Left ventricle myocardium inferior (tissue), 1 donor: ENCODE data around the gene SLC1A2. TPM values are rescaled to one million over a fixed set of nuclear protein-coding genes. Genes with fewer than 3 reads are reported as not detected.

Source experiments
- DNase-seq: peaks from one replicate; pipeline ENCODE4 v3.0.0-alpha.2; 2020
- H3K27ac ChIP-seq: fragments of 200-600 bp; replicated peaks from 2 replicates; pipeline ENCODE4 v1.8.0; 2021
- H3K27me3 ChIP-seq: fragments of 200-600 bp; 2 replicates; pipeline ENCODE4 v1.8.0; 2021; ENCODE audit warnings: low read depth
- H3K36me3 ChIP-seq: fragments of 200-600 bp; 2 replicates; pipeline ENCODE4 v1.8.0; 2021
- H3K4me1 ChIP-seq: fragments of 200-600 bp; 2 replicates; pipeline ENCODE4 v1.8.0; 2021
- H3K4me3 ChIP-seq: fragments of 200-600 bp; 2 replicates; pipeline ENCODE4 v1.8.0; 2021; ENCODE audit warnings: mild to moderate bottlenecking, moderate library complexity
- H3K9me3 ChIP-seq: fragments of 200-600 bp; replicated peaks from 2 replicates; pipeline ENCODE4 v1.8.0; 2021
- intact Hi-C: fragments of 100-400 bp; cut with micrococcal nuclease; formaldehyde crosslinking; loops from one replicate; pipeline ENCODE4 v1.11.0; 2022
- total RNA-seq: library from RNA; stranded (reverse); fragmentation: NEBNext Ultra II Directional; extraction: Animal tissue kit (Norgen Biotek cat#: 25700); gene quantifications from one replicate; pipeline ENCODE4 v1.2.1, GENCODE V29; 2021
- TF ChIP-seq, protein P1 (sequence below): fragments of 200-600 bp; IDR thresholded peaks from 2 replicates; pipeline ENCODE4 v1.8.0; 2021; ENCODE audit warnings: antibody characterized with exemption, mild to moderate bottlenecking, borderline replicate concordance
- donor health status: DM: no; HTN: yes; CAD: no; lungs with severe emphysema.

SLC1A2 gene
- total RNA-seq, 1 donor from 2014 or later: 8.4 TPM

DNA sequence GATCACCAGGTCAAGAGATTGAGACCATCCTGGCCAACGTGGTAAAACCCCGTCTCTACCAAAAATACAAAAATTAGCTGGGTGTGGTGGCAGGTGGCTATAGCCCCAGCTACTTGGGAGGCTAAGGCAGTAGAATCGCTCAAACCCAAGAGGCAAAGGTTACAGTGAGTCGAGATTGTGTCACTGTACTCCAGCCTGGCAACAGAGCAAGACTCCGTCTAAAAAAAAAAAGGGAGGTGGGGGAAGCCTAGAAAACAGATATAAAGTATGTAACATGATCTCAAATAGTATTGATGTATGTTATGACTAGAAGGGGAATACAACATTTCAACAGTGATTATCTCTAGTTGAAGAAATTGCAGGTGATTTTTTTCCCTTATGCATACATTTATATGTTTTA is 61.4 kb downstream of the SLC1A2 start:
- intact Hi-C loops: no loop called here
- Histone ChIP-seq H3K4me1 (peaks cover 25% of the 10 kb centered on the region), H3K27me3 (no peaks in the 10 kb centered on the region), H3K27ac (peak overlapping the region; percentile 63), H3K36me3 (no peaks in the 10 kb centered on the region), H3K9me3 (no peaks in the 10 kb centered on the region), H3K4me3 (no peak overlapping the region)
- DNase-seq: no peak
- TF ChIP-seq, protein P1, sequence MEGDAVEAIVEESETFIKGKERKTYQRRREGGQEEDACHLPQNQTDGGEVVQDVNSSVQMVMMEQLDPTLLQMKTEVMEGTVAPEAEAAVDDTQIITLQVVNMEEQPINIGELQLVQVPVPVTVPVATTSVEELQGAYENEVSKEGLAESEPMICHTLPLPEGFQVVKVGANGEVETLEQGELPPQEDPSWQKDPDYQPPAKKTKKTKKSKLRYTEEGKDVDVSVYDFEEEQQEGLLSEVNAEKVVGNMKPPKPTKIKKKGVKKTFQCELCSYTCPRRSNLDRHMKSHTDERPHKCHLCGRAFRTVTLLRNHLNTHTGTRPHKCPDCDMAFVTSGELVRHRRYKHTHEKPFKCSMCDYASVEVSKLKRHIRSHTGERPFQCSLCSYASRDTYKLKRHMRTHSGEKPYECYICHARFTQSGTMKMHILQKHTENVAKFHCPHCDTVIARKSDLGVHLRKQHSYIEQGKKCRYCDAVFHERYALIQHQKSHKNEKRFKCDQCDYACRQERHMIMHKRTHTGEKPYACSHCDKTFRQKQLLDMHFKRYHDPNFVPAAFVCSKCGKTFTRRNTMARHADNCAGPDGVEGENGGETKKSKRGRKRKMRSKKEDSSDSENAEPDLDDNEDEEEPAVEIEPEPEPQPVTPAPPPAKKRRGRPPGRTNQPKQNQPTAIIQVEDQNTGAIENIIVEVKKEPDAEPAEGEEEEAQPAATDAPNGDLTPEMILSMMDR: no peak

- Histone ChIP-seq H3K36me3 (no peaks in the 10 kb centered on the region), H3K27me3 (no peaks in the 10 kb centered on the region), H3K4me3 (no peak overlapping the region), H3K4me1 (peaks cover 31% of the 10 kb centered on the region), H3K9me3 (no peaks in the 10 kb centered on the region), H3K27ac (peak overlapping the region; percentile 29)
- intact Hi-C loops: no loop called here
- DNase-seq: no peak
- TF ChIP-seq, protein P1: no peak
Observed at GRCh38 chr11:35355102-35355749, 64.1 kb downstream of the SLC1A2 start.

DNA sequence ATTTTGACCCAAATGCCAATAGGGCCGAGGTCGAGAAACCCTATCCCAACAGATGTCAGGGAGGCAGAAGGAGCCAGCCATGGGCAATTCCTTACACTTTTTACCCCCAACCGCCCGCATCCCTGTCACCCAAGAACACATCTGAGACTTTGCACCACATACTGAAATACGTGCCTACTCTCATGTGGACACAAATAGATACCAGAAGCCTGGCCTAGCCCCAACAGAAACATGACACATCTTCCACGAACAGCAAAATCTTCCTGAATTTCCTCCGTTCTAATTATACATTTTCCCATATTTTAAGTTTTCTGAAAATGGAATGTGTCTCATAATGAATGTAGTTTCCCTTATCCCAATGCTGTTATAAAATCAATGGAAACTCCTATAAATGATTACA is 64.7 kb downstream of the SLC1A2 start:
- Histone ChIP-seq H3K4me1 (peaks cover 25% of the 10 kb centered on the region), H3K9me3 (no peaks in the 10 kb centered on the region), H3K27me3 (no peaks in the 10 kb centered on the region), H3K4me3 (no peak overlapping the region), H3K27ac (peak overlapping the region; percentile 8), H3K36me3 (no peaks in the 10 kb centered on the region)
- TF ChIP-seq, protein P1: no peak
- no peak for DNase-seq
- intact Hi-C loops: no loop called here

DNA sequence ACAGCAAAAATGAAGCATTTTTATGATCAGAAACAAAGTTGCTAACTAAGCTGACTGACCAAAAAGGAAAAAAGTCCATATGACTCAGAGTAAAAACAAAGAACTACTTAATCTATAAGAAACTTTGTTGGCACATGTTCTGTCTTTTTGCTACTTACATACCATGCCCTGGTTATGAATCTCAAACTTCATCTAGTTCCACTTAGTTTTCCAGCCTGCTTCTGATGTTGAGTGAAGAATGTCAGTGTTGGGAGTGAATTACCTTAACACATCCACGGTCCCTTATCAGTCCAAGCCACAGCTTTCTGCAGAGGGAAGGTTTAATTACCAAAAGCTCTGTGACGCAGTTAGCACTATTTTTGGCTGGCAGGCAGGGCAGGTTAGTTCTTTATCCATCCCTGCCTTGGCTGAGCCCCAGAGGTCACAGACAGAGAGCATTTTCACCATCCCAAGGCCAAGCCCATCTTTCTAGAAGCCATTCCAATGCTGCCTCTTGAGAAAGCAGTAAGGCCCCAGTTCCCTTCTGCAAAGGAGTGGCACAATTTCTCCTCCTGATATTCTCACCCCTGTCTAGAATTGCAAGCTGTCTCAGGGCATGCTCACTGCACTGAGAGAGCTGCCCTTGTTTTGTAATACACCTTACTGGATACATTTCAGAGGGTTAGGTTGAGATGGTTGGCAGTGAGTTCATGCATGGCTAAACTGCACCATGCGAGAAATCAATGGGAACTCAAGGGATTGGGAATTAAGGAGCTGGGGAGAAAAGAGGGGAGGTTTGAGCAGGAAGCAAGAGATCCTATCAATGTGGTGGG is 67.1 kb downstream of the SLC1A2 start:
- Histone ChIP-seq H3K9me3 (no peaks in the 10 kb centered on the region), H3K27me3 (no peaks in the 10 kb centered on the region), H3K36me3 (no peaks in the 10 kb centered on the region), H3K27ac (peak overlapping the region; percentile 54), H3K4me3 (no peak overlapping the region), H3K4me1 (peaks cover 20% of the 10 kb centered on the region)
- intact Hi-C loops: no loop called here
- peak; percentile 43 for DNase-seq
- TF ChIP-seq, protein P1: no peak

DNA sequence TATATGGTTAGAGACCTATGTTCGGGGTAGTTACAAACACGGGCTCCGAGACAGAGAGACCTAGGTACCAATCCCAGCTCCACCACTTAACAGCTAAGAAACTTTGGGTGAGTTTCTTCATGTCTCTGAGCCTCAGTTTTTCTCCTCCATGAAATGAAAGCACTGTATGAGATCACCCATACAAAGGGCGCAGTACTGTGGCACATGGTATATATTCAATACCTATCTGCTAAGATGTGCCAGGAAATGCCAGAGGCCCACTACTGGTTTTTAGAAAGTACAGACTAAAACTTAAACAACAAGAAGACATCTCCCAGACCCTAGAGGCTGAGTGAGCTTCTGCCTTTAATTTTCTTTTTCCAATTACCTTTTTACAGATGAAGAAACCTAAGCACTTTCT is 69.5 kb downstream of the SLC1A2 start:
- TF ChIP-seq, protein P1: no peak
- Histone ChIP-seq H3K27me3 (no peaks in the 10 kb centered on the region), H3K9me3 (no peaks in the 10 kb centered on the region), H3K4me3 (no peak overlapping the region), H3K4me1 (peaks cover 34% of the 10 kb centered on the region), H3K36me3 (no peaks in the 10 kb centered on the region), H3K27ac (no peak overlapping the region)
- DNase-seq: no peak
- intact Hi-C loops: no loop called here
